Measurements from ENCODE around the gene PSMC3.

DNA sequence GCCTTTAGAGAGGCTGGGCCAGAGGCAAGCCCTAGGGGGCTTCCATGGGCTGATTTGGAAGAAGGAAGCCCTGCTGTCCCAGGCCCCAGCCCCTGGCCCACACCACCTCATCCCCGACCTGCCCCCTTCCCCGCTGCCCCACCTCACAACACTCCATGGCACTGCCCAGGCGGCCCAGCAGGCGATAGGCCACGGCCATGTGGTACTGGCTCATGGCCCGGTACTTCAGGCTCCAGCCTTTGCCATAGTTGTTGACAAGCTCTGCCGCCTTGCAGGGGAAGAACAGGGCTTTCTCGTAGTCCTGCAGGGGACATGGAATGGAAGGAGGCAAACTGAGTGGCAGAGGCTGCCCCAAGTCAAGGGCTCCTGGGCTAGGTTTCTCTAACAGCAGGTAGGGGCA is 16.3 kb upstream of the PSMC3 start:
- TF ChIP-seq, protein P1, sequence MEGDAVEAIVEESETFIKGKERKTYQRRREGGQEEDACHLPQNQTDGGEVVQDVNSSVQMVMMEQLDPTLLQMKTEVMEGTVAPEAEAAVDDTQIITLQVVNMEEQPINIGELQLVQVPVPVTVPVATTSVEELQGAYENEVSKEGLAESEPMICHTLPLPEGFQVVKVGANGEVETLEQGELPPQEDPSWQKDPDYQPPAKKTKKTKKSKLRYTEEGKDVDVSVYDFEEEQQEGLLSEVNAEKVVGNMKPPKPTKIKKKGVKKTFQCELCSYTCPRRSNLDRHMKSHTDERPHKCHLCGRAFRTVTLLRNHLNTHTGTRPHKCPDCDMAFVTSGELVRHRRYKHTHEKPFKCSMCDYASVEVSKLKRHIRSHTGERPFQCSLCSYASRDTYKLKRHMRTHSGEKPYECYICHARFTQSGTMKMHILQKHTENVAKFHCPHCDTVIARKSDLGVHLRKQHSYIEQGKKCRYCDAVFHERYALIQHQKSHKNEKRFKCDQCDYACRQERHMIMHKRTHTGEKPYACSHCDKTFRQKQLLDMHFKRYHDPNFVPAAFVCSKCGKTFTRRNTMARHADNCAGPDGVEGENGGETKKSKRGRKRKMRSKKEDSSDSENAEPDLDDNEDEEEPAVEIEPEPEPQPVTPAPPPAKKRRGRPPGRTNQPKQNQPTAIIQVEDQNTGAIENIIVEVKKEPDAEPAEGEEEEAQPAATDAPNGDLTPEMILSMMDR (conservative IDR thresholded peaks at IDR 0.05; ENCODE audit: low read depth, low read length) = no peak
- TF ChIP-seq EZH2 (IDR thresholded peaks at IDR 0.05; ENCODE audit: borderline replicate concordance, low read depth, low read length, poor library complexity, severe bottlenecking) = no peak

Data from A673 (cell line).